Measurements from ENCODE around the gene KDM4C.
"Not testable (repeated sequence)": the region's sequence is repeated elsewhere in the genome, so short reads cannot be mapped to it uniquely, and the experiment has no call there.

The KDM4C gene

DNA sequence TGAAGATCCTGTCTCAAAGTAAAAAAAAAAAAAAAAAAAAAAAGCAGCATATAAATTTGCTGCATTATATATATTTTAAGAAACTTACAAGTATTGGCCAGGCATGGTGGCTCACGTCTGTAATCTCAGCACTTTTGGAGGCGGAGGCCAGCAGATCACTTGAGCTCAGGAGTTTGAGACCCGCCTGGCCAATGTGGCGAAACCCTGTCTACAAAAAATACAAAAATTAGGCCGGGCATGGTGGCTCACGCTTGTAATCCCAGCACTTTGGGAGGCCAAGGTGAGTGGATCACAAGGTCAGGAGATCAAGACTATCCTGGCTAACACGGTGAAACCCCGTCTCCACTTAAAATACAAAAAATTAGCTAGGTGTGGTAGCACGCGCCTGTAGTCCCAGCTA is 2.9 kb upstream of the KDM4C start:
- not testable (repeated sequence) for H3K27me3 Mint-ChIP-seq (ENCODE audit: low read depth); H3K9me3 Mint-ChIP-seq; H3K4me3 Mint-ChIP-seq; H3K36me3 Mint-ChIP-seq (ENCODE audit: low read depth); H3K27ac Mint-ChIP-seq
- peaks cover 19% of the 10 kb centered on the region for H3K4me1 Mint-ChIP-seq (ENCODE audit: low read depth)

- H3K27me3 Mint-ChIP-seq (ENCODE audit: low read depth): no peaks in the 10 kb centered on the region
- peaks cover 8% of the 10 kb centered on the region for H3K36me3 Mint-ChIP-seq (ENCODE audit: low read depth)
- peaks cover 15% of the 10 kb centered on the region for H3K4me1 Mint-ChIP-seq (ENCODE audit: low read depth)
- no peaks in the 10 kb centered on the region for H3K9me3 Mint-ChIP-seq
- peak overlapping the region; percentile 94 for H3K4me3 Mint-ChIP-seq
- peak overlapping the region; percentile 100 for H3K27ac Mint-ChIP-seq
These were observed 679 bp upstream of the KDM4C start for GRCh38 chr9:6757132-6757455.

GRCh38 chr9:6758248-6758497 is 400 bp downstream of the KDM4C start:
- H3K4me1 Mint-ChIP-seq (ENCODE audit: low read depth): peaks cover 20% of the 10 kb centered on the region
- H3K4me3 Mint-ChIP-seq: peak overlapping the region; percentile 94
- H3K27ac Mint-ChIP-seq: peak overlapping the region; percentile 92
- H3K27me3 Mint-ChIP-seq (ENCODE audit: low read depth): no peaks in the 10 kb centered on the region
- peaks cover 2% of the 10 kb centered on the region for H3K9me3 Mint-ChIP-seq
- peaks cover 10% of the 10 kb centered on the region for H3K36me3 Mint-ChIP-seq (ENCODE audit: low read depth)

DNA sequence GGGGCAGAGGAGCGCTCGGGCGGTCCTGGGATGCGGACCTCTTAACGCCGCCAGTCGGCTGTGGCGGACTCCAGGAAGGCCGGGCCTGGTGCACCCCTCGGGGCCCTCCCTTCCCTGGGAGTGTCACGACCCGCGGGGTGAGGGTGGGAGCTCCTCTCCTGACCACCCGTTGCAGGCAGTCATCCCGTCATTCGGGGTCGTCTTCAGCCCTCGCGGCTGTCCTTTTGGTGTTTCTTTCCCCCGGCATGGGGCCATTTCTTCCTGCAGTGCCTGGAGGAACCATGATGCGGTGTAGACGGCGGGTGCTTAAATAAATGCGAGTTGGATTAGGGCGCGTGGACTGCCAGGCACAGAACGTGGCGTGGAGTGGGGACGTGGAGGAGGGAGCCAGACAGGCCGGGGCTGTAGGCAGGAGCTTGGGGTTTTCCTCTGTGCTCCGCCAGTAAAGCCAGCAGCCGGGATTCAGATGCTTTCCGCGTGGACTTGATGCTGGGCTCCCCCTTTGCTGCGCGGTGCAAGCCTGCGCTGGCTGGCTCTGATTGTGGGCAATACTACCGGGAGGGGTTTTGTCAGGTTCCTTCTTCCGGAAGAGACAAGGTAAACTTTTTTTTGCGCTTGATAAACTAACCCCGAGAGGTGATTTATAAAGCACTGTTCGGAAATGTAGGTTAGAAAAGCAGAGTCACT is 868 bp downstream of the KDM4C start:
- Mint-ChIP-seq H3K9me3 (peaks cover 5% of the 10 kb centered on the region), H3K36me3 (ENCODE audit: low read depth) (peaks cover 13% of the 10 kb centered on the region), H3K4me3 (peak overlapping the region; percentile 94), H3K27ac (peak overlapping the region; percentile 92), H3K4me1 (ENCODE audit: low read depth) (peaks cover 23% of the 10 kb centered on the region), H3K27me3 (ENCODE audit: low read depth) (no peaks in the 10 kb centered on the region)

DNA sequence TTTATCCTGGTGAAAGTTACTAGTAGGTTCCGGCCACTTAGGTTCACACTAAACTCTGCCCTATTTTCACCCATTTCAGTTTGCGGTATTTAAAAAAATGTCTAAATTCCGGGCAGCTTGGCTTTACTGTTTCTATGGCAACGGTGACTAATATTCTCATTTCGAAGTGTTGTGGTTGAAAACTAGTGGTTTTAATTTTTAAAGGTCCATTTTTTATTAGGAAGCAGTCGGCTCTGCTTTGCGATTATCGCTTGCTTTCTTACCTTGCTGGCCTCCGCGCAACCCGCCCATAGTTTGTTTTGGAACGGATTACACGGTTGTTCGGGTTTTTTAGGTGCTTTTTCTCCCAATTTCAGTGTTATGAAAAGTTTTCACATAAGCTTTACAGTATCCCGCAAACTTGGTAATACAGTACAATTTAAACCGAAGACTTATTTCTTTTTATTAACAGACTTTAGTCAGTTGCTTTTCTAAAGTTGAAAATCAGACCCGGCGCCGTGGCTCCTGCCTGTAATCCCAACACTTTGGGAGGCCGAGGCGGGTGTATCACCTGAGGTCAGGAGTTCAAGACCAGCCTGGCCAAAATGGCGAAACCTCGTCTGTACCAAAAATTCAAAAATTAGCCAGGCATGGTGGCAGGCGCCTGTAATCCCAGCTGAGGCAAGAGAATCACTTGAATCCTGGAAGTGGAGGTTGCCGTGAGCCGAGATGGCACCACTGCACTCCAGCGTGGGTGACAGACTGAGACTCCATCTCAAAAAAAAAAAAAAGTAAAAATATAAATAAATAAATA is 1.6 kb downstream of the KDM4C start:
- no peaks in the 10 kb centered on the region for H3K27me3 Mint-ChIP-seq (ENCODE audit: low read depth)
- peaks cover 5% of the 10 kb centered on the region for H3K9me3 Mint-ChIP-seq
- H3K27ac Mint-ChIP-seq: peak overlapping the region; percentile 92
- peaks cover 30% of the 10 kb centered on the region for H3K4me1 Mint-ChIP-seq (ENCODE audit: low read depth)
- peaks cover 13% of the 10 kb centered on the region for H3K36me3 Mint-ChIP-seq (ENCODE audit: low read depth)
- peak overlapping the region; percentile 94 for H3K4me3 Mint-ChIP-seq

DNA sequence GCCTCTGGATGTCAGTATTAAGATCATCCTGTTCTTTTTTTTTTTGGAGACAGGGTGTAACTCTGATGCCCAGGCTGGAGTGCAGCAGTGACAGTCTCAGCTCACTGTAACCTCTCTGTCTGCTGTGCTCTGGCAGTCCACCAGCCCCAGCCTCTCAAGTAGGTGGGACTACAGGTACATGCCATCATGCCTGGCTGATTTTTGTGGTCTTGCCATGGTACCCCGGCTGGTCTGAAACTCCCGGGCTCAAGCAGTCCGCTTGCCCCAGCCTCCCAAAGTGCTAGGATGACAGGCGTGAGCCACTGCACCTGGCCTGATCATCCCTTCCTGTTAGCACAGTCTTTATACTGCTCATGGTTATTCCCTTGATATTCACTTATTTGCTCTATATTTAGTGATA is 3.5 kb downstream of the KDM4C start:
- H3K27me3 Mint-ChIP-seq (ENCODE audit: low read depth): no peaks in the 10 kb centered on the region
- no peak overlapping the region for H3K27ac Mint-ChIP-seq
- H3K9me3 Mint-ChIP-seq: peaks cover 5% of the 10 kb centered on the region
- peaks cover 39% of the 10 kb centered on the region for H3K4me1 Mint-ChIP-seq (ENCODE audit: low read depth)
- peaks cover 17% of the 10 kb centered on the region for H3K36me3 Mint-ChIP-seq (ENCODE audit: low read depth)
- no peak overlapping the region for H3K4me3 Mint-ChIP-seq

DNA sequence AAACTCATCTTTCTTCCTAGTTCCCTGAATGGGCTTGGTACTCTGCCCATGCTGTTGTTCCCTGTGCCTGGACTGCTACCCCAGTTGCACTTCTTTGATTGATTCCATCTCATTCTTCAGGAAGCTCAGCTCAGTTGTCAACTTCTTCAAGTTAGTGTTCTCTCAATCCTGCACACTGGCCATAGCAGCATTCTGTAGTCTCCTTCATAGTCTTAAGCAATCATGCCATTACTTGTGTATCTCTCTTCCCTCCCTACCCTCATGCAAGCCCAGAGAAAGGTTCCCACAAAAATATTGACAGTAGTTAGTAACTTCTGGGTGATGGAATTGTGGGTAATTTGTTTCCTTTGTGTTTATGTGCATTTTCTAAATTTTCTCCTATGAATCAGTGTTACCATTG is 5.5 kb downstream of the KDM4C start:
- H3K4me1 Mint-ChIP-seq (ENCODE audit: low read depth): peaks cover 37% of the 10 kb centered on the region
- no peaks in the 10 kb centered on the region for H3K27me3 Mint-ChIP-seq (ENCODE audit: low read depth)
- H3K9me3 Mint-ChIP-seq: peaks cover 5% of the 10 kb centered on the region
- H3K27ac Mint-ChIP-seq: no peak overlapping the region
- H3K36me3 Mint-ChIP-seq (ENCODE audit: low read depth): peaks cover 13% of the 10 kb centered on the region
- no peak overlapping the region for H3K4me3 Mint-ChIP-seq

- no peak overlapping the region for H3K27ac Mint-ChIP-seq
- no peak overlapping the region for H3K4me3 Mint-ChIP-seq
- peaks cover 5% of the 10 kb centered on the region for H3K9me3 Mint-ChIP-seq
- peaks cover 12% of the 10 kb centered on the region for H3K36me3 Mint-ChIP-seq (ENCODE audit: low read depth)
- no peaks in the 10 kb centered on the region for H3K27me3 Mint-ChIP-seq (ENCODE audit: low read depth)
- H3K4me1 Mint-ChIP-seq (ENCODE audit: low read depth): peaks cover 35% of the 10 kb centered on the region
These were observed 6.2 kb downstream of the KDM4C start for GRCh38 chr9:6764011-6764410.

DNA sequence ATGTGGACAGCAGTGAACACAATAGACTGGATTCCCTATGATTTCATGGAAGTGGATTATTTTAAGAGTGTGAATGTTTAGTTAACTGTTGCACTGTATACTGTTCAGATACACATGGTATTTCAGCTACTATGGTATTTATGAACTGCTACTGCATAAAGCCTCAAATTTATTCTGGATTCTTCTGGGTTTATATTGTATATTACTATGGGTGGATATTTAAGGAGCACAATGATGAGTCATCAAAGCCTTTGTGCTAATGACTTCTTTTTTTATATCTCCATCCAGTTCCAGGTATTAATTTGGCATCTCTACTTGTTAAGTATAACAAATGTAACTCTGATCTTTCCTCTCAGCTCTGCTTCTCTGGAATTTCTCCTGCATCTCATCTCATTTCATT is 6.8 kb downstream of the KDM4C start:
- H3K4me3 Mint-ChIP-seq: no peak overlapping the region
- no peak overlapping the region for H3K27ac Mint-ChIP-seq
- H3K9me3 Mint-ChIP-seq: peaks cover 5% of the 10 kb centered on the region
- H3K27me3 Mint-ChIP-seq (ENCODE audit: low read depth): no peaks in the 10 kb centered on the region
- H3K36me3 Mint-ChIP-seq (ENCODE audit: low read depth): peaks cover 12% of the 10 kb centered on the region
- peaks cover 32% of the 10 kb centered on the region for H3K4me1 Mint-ChIP-seq (ENCODE audit: low read depth)

- Mint-ChIP-seq H3K4me1 (ENCODE audit: low read depth) (peaks cover 31% of the 10 kb centered on the region), H3K4me3 (no peak overlapping the region), H3K36me3 (ENCODE audit: low read depth) (peaks cover 12% of the 10 kb centered on the region), H3K9me3 (peaks cover 5% of the 10 kb centered on the region), H3K27me3 (ENCODE audit: low read depth) (no peaks in the 10 kb centered on the region), H3K27ac (no peak overlapping the region)
These were observed 7.2 kb downstream of the KDM4C start for GRCh38 chr9:6764950-6765349.

DNA sequence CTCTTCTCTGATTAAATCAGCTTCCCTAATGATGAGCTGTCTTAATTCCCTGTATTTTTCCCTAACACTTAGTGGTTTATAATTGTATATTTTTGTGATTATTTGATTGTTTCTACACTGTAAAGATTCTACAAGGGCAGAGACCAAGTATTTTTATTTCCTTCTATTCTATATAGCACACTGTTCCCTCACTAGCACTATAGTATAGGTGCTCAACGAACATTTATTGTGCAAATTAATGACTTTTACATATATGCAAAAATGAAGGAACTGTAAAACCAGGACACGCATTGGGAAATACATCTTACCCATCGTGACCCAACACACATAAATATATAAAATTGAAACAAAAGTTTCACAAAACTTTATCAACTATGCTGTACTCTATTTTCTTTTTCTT is 7.6 kb downstream of the KDM4C start:
- no peak overlapping the region for H3K27ac Mint-ChIP-seq
- no peak overlapping the region for H3K4me3 Mint-ChIP-seq
- H3K9me3 Mint-ChIP-seq: peaks cover 5% of the 10 kb centered on the region
- H3K4me1 Mint-ChIP-seq (ENCODE audit: low read depth): peaks cover 28% of the 10 kb centered on the region
- no peaks in the 10 kb centered on the region for H3K27me3 Mint-ChIP-seq (ENCODE audit: low read depth)
- peaks cover 9% of the 10 kb centered on the region for H3K36me3 Mint-ChIP-seq (ENCODE audit: low read depth)

DNA sequence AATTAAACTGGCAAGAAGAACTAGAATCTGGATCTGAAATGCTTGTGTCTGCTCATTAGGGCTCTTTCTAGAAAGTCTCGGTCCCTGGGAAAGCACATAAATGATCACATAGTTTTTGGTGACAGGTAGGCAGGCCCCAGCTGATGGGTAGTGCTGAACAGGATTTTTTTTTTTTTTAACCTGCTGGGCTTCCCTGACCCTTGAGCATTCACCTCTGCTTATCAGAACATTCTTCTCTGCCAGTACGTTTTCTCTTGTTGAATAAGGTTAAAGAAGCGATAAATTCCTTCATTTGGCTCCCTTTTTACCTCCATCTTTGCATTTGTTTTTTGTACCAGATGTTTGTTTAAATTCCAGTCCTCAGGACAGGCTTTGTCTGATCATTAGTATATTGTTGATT is 8.8 kb downstream of the KDM4C start:
- Mint-ChIP-seq H3K4me1 (ENCODE audit: low read depth) (peaks cover 29% of the 10 kb centered on the region), H3K9me3 (peaks cover 5% of the 10 kb centered on the region), H3K36me3 (ENCODE audit: low read depth) (peaks cover 9% of the 10 kb centered on the region), H3K27me3 (ENCODE audit: low read depth) (no peaks in the 10 kb centered on the region), H3K27ac (no peak overlapping the region), H3K4me3 (no peak overlapping the region)

- not testable (repeated sequence) for H3K27ac Mint-ChIP-seq; H3K27me3 Mint-ChIP-seq (ENCODE audit: low read depth); H3K4me3 Mint-ChIP-seq; H3K36me3 Mint-ChIP-seq (ENCODE audit: low read depth); H3K9me3 Mint-ChIP-seq
- peaks cover 21% of the 10 kb centered on the region for H3K4me1 Mint-ChIP-seq (ENCODE audit: low read depth)
These were observed 10.8 kb downstream of the KDM4C start for GRCh38 chr9:6768587-6768986.

- H3K4me3 Mint-ChIP-seq: no peak overlapping the region
- peaks cover 4% of the 10 kb centered on the region for H3K4me1 Mint-ChIP-seq (ENCODE audit: low read depth)
- H3K36me3 Mint-ChIP-seq (ENCODE audit: low read depth): no peaks in the 10 kb centered on the region
- no peak overlapping the region for H3K27ac Mint-ChIP-seq
- no peaks in the 10 kb centered on the region for H3K27me3 Mint-ChIP-seq (ENCODE audit: low read depth)
- no peaks in the 10 kb centered on the region for H3K9me3 Mint-ChIP-seq
These were observed 13.9 kb downstream of the KDM4C start for GRCh38 chr9:6771722-6772121.

- Mint-ChIP-seq H3K27me3 (ENCODE audit: low read depth) (no peaks in the 10 kb centered on the region), H3K27ac (no peak overlapping the region), H3K4me1 (ENCODE audit: low read depth) (peaks cover 15% of the 10 kb centered on the region), H3K9me3 (no peaks in the 10 kb centered on the region), H3K4me3 (no peak overlapping the region), H3K36me3 (ENCODE audit: low read depth) (peaks cover 5% of the 10 kb centered on the region)
These were observed 19.6 kb downstream of the KDM4C start for GRCh38 chr9:6777213-6777902.
